Epithelial cell of proximal tubule (primary cell): ENCODE measurements around the gene SYNDIG1. TPM values are rescaled to one million over a fixed set of nuclear protein-coding genes. Genes with fewer than 3 reads are reported as not detected.

Experiments
- DNase-seq: peaks from one replicate; pipeline ENCODE4 v3.0.0-alpha.2; 2011; ENCODE audit warnings: low read depth
- H3K4me3 ChIP-seq: 2 replicates; pipeline ENCODE4 v1.5.1; 2011; ENCODE audit warnings: low read depth, mild to moderate bottlenecking, low read length
- total RNA-seq: library from RNA; depleted of rRNA; stranded (reverse); fragments of >200 nt; gene quantifications from 2 replicates; pipeline ENCODE4 v1.2.3, GENCODE V29; 2015
- TF ChIP-seq, protein P1 (sequence below): conservative IDR thresholded peaks from 2 replicates; pipeline ENCODE4 v1.5.1; 2012; ENCODE audit warnings: low read depth, mild to moderate bottlenecking, low read length

Gene SYNDIG1
- total RNA-seq, 1 donor from 2014 or later, result 0.12 TPM

DNA sequence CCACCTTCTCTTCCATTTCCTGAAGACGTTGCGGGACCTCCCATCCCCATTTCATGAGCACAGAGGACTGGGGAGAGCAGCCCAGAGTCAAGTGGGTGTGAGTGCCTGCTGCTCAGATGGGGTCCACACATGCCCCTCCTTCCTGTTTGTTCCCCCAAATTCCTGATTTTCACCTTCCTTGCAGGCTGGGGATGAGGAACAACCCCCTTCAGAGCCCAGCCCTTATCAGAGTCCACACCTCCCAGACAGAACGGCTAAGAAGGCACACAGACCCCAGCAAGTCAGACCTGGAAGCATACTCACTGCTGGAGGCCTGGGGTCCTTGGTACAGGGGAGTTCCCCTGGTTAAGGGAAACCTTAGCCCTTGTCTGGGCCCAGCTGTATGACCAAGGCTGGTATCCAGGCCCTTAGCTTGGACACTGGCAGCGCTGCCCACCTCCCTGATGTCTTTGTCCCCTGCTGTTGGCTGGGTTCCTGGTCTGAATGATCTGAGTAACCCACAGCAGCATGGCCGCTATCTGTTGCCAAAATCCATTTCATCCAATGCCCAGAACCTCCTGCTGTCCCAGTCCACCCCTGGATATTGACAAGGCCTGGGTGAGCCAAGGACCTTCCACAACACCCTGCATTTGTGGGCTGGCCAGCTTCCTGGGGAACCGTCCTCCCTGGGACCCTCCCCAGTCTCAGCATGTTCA is 230.9 kb downstream of the SYNDIG1 start:
- DNase-seq, result no peak
- H3K4me3 ChIP-seq, result no peak overlapping the region
- TF ChIP-seq, protein P1, sequence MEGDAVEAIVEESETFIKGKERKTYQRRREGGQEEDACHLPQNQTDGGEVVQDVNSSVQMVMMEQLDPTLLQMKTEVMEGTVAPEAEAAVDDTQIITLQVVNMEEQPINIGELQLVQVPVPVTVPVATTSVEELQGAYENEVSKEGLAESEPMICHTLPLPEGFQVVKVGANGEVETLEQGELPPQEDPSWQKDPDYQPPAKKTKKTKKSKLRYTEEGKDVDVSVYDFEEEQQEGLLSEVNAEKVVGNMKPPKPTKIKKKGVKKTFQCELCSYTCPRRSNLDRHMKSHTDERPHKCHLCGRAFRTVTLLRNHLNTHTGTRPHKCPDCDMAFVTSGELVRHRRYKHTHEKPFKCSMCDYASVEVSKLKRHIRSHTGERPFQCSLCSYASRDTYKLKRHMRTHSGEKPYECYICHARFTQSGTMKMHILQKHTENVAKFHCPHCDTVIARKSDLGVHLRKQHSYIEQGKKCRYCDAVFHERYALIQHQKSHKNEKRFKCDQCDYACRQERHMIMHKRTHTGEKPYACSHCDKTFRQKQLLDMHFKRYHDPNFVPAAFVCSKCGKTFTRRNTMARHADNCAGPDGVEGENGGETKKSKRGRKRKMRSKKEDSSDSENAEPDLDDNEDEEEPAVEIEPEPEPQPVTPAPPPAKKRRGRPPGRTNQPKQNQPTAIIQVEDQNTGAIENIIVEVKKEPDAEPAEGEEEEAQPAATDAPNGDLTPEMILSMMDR, result no peak

DNA sequence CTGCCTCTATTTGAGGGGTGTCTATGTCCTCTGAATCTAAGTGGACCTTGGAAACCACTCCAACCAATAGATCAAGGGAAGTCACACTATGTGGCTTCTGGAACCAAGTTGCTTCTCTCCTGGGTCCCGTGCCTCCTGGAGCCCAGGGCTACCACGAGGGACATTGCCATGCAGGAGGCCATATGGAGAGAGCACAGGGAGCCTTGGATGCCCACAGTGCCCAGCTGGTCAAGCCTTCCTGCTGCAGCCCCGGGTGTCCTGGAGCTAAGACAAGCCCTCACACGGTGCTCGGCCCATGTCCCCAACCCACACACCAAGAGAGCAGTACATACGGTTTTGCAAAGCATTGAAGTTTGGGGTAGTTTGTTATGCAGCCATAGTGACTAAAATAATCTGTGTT is 231.6 kb downstream of the SYNDIG1 start:
- TF ChIP-seq, protein P1, result no peak
- no peak for DNase-seq
- H3K4me3 ChIP-seq, result no peak overlapping the region

GRCh38 chr20:24701668-24702067 is 232.2 kb downstream of the SYNDIG1 start:
- H3K4me3 ChIP-seq, result no peak overlapping the region
- TF ChIP-seq, protein P1, result no peak
- DNase-seq, result no peak

DNA sequence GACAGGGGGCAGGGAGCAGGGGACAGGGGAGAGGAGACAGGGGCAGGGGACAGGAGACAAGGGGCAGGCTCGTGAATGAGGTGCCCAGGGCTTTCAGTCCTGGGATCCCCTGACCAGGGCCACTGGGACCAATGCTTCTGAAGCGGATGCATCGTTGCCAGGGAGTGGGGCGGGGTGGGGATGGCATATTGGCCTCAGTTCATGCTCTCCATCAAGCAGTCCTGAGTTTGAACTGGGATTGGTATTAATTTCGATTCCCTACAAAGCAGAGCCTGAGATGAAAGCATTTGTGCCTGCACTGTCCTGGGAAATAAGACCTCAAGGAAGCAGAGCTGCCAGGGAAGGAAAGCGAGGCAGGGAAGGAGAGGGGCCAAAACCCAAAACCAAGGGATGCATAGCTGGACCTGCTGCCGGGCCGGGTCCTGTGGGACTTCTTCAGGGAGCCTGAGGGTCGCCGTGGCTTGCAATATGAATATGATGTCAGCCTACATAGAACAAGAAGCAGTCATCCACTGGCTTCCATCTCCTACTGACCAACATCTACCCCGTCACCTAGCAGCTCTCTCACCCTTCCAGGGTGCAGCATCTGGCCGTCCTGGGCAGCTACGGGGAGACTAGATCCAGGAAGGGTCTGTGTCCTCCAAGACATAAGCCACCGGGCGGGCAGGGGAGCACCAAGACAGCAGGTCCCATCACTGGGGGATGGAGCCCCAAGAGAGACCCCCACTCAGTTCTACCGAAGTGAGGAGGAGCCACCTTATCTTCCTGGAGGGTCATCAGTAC is 233.3 kb downstream of the SYNDIG1 start:
- DNase-seq, result no peak
- TF ChIP-seq, protein P1, result no peak
- no peak overlapping the region for H3K4me3 ChIP-seq

DNA sequence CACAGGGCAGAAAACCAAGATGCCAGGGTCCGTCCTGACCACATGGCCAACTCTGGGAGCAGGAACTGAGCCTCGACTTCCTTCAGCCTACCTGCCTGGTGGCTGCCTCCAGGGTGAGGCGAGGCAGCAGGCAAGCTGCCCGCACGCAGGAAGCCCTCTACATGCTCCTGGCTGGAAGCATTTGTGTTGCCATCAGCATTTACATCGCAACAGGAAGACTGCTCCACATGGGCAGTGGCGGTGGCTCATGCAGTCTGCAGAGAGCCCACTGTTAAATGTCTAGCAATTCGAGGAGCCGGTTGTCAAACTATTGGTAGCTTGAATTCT is 233.8 kb downstream of the SYNDIG1 start:
- TF ChIP-seq, protein P1, result no peak
- no peak overlapping the region for H3K4me3 ChIP-seq
- DNase-seq, result no peak

DNA sequence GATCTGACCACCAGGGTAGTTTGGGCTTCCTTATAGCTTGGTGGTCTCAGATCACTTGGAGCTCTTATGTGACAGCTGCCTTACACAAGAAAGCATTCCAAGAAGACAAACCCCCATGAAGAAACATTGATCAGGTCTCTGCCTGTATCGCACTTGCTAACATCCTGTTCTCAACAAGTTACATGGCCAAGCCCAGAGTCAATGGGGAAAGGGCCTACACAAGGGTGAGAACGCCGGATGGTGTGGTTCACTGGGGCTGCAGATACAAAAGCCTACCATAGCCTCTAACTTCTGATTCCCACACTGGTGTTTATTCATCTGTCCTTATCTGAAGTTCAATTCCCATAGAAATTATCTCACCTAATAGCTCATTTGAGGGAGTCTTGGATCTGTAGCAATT is 235.5 kb downstream of the SYNDIG1 start:
- no peak overlapping the region for H3K4me3 ChIP-seq
- no peak for DNase-seq
- TF ChIP-seq, protein P1, result no peak
